ENCODE results near the gene TMBIM4. TPM values are rescaled to one million over a fixed set of nuclear protein-coding genes. Genes with fewer than 3 reads are reported as not detected.
A peak's percentile ranks its signal among the peaks of the same experiment; 100 is the strongest.
"Not testable (repeated sequence)": the region's sequence is repeated elsewhere in the genome, so short reads cannot be mapped to it uniquely, and the experiment has no call there.

TMBIM4 gene, protein sequence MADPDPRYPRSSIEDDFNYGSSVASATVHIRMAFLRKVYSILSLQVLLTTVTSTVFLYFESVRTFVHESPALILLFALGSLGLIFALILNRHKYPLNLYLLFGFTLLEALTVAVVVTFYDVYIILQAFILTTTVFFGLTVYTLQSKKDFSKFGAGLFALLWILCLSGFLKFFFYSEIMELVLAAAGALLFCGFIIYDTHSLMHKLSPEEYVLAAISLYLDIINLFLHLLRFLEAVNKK
- 76.8 TPM for polyA plus RNA-seq (2013, experiment 1 of 2)
- polyA plus RNA-seq (2013, experiment 2 of 2): 70.1 TPM

DNA sequence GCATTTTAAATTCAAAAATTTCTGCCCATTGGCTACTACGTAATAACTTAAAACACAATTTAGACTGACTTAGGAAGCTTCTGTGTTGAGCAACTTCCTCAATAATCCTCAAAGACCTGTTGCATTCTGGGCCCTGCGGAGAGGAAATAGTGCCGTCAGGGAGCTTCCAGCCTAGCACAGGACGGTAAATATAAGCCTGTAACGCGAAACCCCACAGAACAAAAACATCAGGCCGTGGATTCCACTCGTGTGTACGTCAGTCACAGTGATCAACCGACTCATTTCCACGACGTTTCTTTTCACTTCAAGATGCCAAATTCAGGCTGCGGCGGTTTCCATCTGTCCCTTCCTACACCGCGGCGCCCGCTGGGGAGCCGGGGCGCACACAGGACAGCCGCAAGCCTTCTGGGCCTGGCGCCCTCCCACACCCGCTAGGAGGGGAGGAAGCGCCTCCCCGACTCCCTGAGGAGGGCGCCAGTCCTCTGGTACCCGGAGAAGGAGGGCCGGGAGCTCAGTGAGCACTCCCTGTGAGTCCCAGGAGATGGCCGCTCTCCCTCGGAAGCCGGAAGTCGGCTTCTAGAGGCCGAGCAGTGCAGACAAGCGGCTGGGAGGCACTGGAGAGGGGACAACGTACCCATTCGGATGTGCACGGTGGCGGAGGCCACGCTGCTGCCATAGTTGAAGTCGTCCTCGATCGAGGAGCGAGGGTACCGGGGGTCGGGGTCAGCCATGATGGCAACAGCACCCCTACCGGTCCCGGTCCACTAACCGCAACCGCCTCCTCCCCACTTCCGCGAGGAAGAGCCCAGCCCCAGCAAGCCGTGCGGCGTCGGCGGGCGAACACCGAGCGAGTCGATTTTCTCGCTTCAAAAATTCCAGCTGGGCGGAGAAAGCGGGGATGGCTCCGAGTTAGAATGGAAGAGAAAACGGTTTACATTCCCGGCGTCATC is at the start of gene TMBIM4:
TMBIM4 (minus strand) TSS at position 776 of the 950 bp plus-strand sequence; CDS start at position 731, 45 bp downstream.
- peak within 1 kb of the TSS; percentile 95 for H4K8ac ChIP-seq (ENCODE audit: low read length)
- H3K27ac ChIP-seq (ENCODE audit: low read length, poor library complexity, severe bottlenecking): peak within 1 kb of the TSS; percentile 96
- peak within 1 kb of the TSS; percentile 33 for H2BK5ac ChIP-seq (ENCODE audit: low read depth, low read length, poor library complexity, severe bottlenecking)
- H3K27me3 ChIP-seq (ENCODE audit: control insufficient read depth in 1 of 2, insufficient read depth in 1 of 2, low read length in 2 of 2): no peaks in the 10 kb centered on the region
- H3K9me3 ChIP-seq (ENCODE audit: control insufficient read depth, low read length): peaks cover 5% of the 10 kb centered on the region
- no peaks in the 10 kb centered on the region for H3K79me1 ChIP-seq (replicated peaks; ENCODE audit: low read length, poor library complexity, severe bottlenecking)
- H3K36me3 ChIP-seq (ENCODE audit: control insufficient read depth in 1 of 2, insufficient read depth in 2 of 2, low read depth in 1 of 2, low read length in 2 of 2): peaks cover 0 to 20% of the 10 kb centered on the region in 2 experiments
- H3K9ac ChIP-seq (ENCODE audit: low read length): peak within 1 kb of the TSS; percentile 99
- H2AK5ac ChIP-seq (ENCODE audit: low read length, severe bottlenecking): no peak within 1 kb of the TSS
- peak within 1 kb of the TSS; percentile 42 for H2BK120ac ChIP-seq (ENCODE audit: low read depth, low read length)
- H3K18ac ChIP-seq (ENCODE audit: low read depth in 1 of 2, low read length in 2 of 2): peak within 1 kb of the TSS; percentile 96 to 97
- peak; percentile 88 for DNase-seq
- H3K4me3 ChIP-seq (ENCODE audit: insufficient read depth in 1 of 2, low read depth in 1 of 2, low read length in 2 of 2): peak within 1 kb of the TSS; percentile 68 to 84
- peak within 1 kb of the TSS in 1 of 2 experiments; percentile 82 for H3K14ac ChIP-seq (ENCODE audit: low read length in 2 of 2)
- H3K23ac ChIP-seq (ENCODE audit: low read length in 2 of 2): no peak within 1 kb of the TSS
- H3K4me1 ChIP-seq (ENCODE audit: control insufficient read depth, insufficient read depth, low read depth, low read length): no peaks in the 10 kb centered on the region
- peak within 1 kb of the TSS; percentile 87 for H2AFZ ChIP-seq (ENCODE audit: low read depth, low read length)
- H2BK15ac ChIP-seq (ENCODE audit: low read depth, poor library complexity, severe bottlenecking): peak within 1 kb of the TSS; percentile 87
- H3K4ac ChIP-seq (ENCODE audit: low read depth in 1 of 2, low read length in 2 of 2): peak within 1 kb of the TSS; percentile 54 to 60
- H4K91ac ChIP-seq (ENCODE audit: low read length): peak within 1 kb of the TSS; percentile 95
- peak within 1 kb of the TSS; percentile 25 for H3K4me2 ChIP-seq (ENCODE audit: low read length, poor library complexity, severe bottlenecking)
- WGBS: 64% methylated on average over 67 of the region's 67 CpGs
- no peak within 1 kb of the TSS for H2BK12ac ChIP-seq (ENCODE audit: low read length in 2 of 2)

DNA sequence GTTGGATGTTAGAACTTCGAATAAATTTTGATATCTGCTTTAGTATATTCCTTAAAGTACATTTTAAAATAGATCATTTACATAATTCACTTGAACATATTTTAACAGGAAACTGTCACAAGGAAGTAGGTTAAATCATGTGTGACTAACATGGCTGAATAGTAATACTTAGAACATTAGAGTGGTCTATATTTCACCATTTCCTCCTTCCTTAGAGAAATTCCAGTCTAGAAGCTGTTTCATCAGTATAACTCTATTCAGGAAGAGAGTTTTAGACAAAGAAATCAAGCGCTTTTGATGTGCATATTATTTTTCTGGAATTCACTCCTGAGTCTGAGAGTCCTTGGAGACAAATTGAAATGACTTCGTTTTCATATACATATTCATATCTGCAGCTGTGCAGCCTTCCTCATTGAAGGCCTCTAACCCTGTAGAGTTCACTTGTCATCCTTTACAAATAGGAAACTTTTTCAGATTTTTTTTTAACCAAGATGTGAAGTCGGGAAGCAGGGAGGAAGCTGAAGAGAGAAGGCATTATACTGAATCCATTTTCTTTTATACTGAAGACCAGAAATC is 47.6 kb upstream of the TMBIM4 start:
- H3K9ac ChIP-seq (ENCODE audit: low read length): no peak overlapping the region
- H2BK5ac ChIP-seq (ENCODE audit: low read depth, low read length, poor library complexity, severe bottlenecking): no peak overlapping the region
- H2AFZ ChIP-seq (ENCODE audit: low read depth, low read length): no peak overlapping the region
- no peak overlapping the region for H3K23ac ChIP-seq (ENCODE audit: low read length in 2 of 2)
- H3K79me1 ChIP-seq (replicated peaks; ENCODE audit: low read length, poor library complexity, severe bottlenecking): no peaks in the 10 kb centered on the region
- H3K36me3 ChIP-seq (ENCODE audit: control insufficient read depth in 1 of 2, insufficient read depth in 2 of 2, low read depth in 1 of 2, low read length in 2 of 2): peaks cover 0 to 43% of the 10 kb centered on the region in 2 experiments
- peaks cover 10% of the 10 kb centered on the region for H3K9me3 ChIP-seq (ENCODE audit: control insufficient read depth, low read length)
- H4K8ac ChIP-seq (ENCODE audit: low read length): no peak overlapping the region
- no peak overlapping the region for H3K4ac ChIP-seq (ENCODE audit: low read depth in 1 of 2, low read length in 2 of 2)
- no peak overlapping the region for H4K91ac ChIP-seq (ENCODE audit: low read length)
- H2BK12ac ChIP-seq (ENCODE audit: low read length in 2 of 2): no peak overlapping the region
- 94% methylated on average over 2 of the region's 4 CpGs for WGBS
- no peak overlapping the region for H2AK5ac ChIP-seq (ENCODE audit: low read length, severe bottlenecking)
- no peaks in the 10 kb centered on the region for H3K4me1 ChIP-seq (ENCODE audit: control insufficient read depth, insufficient read depth, low read depth, low read length)
- H2BK15ac ChIP-seq (ENCODE audit: low read depth, poor library complexity, severe bottlenecking): no peak overlapping the region
- no peak overlapping the region for H3K18ac ChIP-seq (ENCODE audit: low read depth in 1 of 2, low read length in 2 of 2)
- no peak overlapping the region for H3K27ac ChIP-seq (ENCODE audit: low read length, poor library complexity, severe bottlenecking)
- DNase-seq: no peak
- no peak overlapping the region for H3K4me2 ChIP-seq (ENCODE audit: low read length, poor library complexity, severe bottlenecking)
- no peak overlapping the region for H2BK120ac ChIP-seq (ENCODE audit: low read depth, low read length)
- peaks cover 0 to 8% of the 10 kb centered on the region in 2 experiments for H3K27me3 ChIP-seq (ENCODE audit: control insufficient read depth in 1 of 2, insufficient read depth in 1 of 2, low read length in 2 of 2)
- no peak overlapping the region for H3K14ac ChIP-seq (ENCODE audit: low read length in 2 of 2)
- no peak overlapping the region for H3K4me3 ChIP-seq (ENCODE audit: insufficient read depth in 1 of 2, low read depth in 1 of 2, low read length in 2 of 2)

DNA sequence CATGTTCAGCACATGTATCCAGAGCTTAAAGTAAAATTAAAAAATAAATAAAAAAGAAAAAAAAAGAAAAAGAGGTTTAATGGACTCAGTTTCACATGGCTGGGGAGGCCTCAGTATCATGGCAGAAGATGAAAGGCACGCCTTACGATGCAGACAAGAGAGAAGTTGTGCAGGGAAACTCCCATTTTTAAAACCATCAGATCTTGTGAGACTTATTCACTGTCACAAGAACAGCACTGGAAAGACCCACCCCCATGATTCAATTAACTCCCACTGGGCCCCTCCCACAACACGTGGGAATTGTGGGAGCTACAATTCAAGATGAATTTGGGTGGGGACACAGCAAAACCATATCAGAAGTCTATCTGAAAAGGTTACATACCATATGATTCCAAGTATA is 43.2 kb upstream of the TMBIM4 start:
- 100% methylated on average over 2 of the region's 3 CpGs for WGBS

More for the DNA sequence above, 43.2 kb upstream of the TMBIM4 start:
- peaks cover 0 to 24% of the 10 kb centered on the region in 2 experiments for H3K36me3 ChIP-seq (ENCODE audit: control insufficient read depth in 1 of 2, insufficient read depth in 2 of 2, low read depth in 1 of 2, low read length in 2 of 2)
- not testable (repeated sequence) for H3K79me1 ChIP-seq (replicated peaks; ENCODE audit: low read length, poor library complexity, severe bottlenecking); H2BK120ac ChIP-seq (ENCODE audit: low read depth, low read length); H3K14ac ChIP-seq (ENCODE audit: low read length in 2 of 2); H2AFZ ChIP-seq (ENCODE audit: low read depth, low read length); H3K18ac ChIP-seq (ENCODE audit: low read depth in 1 of 2, low read length in 2 of 2); H3K4me3 ChIP-seq (ENCODE audit: insufficient read depth in 1 of 2, low read depth in 1 of 2, low read length in 2 of 2); H3K27ac ChIP-seq (ENCODE audit: low read length, poor library complexity, severe bottlenecking); H3K4me1 ChIP-seq (ENCODE audit: control insufficient read depth, insufficient read depth, low read depth, low read length); H3K9ac ChIP-seq (ENCODE audit: low read length); H3K4me2 ChIP-seq (ENCODE audit: low read length, poor library complexity, severe bottlenecking); H2BK12ac ChIP-seq (ENCODE audit: low read length in 2 of 2); H3K9me3 ChIP-seq (ENCODE audit: control insufficient read depth, low read length); H3K27me3 ChIP-seq (ENCODE audit: control insufficient read depth in 1 of 2, insufficient read depth in 1 of 2, low read length in 2 of 2); H2AK5ac ChIP-seq (ENCODE audit: low read length, severe bottlenecking); H2BK5ac ChIP-seq (ENCODE audit: low read depth, low read length, poor library complexity, severe bottlenecking); H3K23ac ChIP-seq (ENCODE audit: low read length in 2 of 2); H4K91ac ChIP-seq (ENCODE audit: low read length); H3K4ac ChIP-seq (ENCODE audit: low read depth in 1 of 2, low read length in 2 of 2); H2BK15ac ChIP-seq (ENCODE audit: low read depth, poor library complexity, severe bottlenecking); DNase-seq; H4K8ac ChIP-seq (ENCODE audit: low read length)

Data from mesenchymal stem cell (in vitro differentiated cells and primary cell).